Measurements from ENCODE around the gene GCC2.

Gene GCC2

GRCh38 chr2:108441712-108442111 lies 7.3 kb upstream of the GCC2 start:
- no peak for TF ChIP-seq CTCF (conservative IDR thresholded peaks at IDR 0.05; ENCODE audit: low read depth, low read length)
- H3K4me3 ChIP-seq (ENCODE audit: low read depth, low read length): no peak overlapping the region
- no peak for DNase-seq (ENCODE audit: low read depth)

- no peak overlapping the region for H3K4me3 ChIP-seq (ENCODE audit: low read depth, low read length)
- peak; percentile 18 for DNase-seq (ENCODE audit: low read depth)
- no peak for TF ChIP-seq CTCF (conservative IDR thresholded peaks at IDR 0.05; ENCODE audit: low read depth, low read length)
These were observed 3.8 kb upstream of the GCC2 start for GRCh38 chr2:108444941-108445840.

GRCh38 chr2:108446703-108447102 lies 2.3 kb upstream of the GCC2 start:
- no peak for DNase-seq (ENCODE audit: low read depth)
- no peak for TF ChIP-seq CTCF (conservative IDR thresholded peaks at IDR 0.05; ENCODE audit: low read depth, low read length)
- H3K4me3 ChIP-seq (ENCODE audit: low read depth, low read length): no peak overlapping the region

GRCh38 chr2:108447947-108448677 lies 894 bp upstream of the GCC2 start:
- no peak for TF ChIP-seq CTCF (conservative IDR thresholded peaks at IDR 0.05; ENCODE audit: low read depth, low read length)
- H3K4me3 ChIP-seq (ENCODE audit: low read depth, low read length): peak overlapping the region; percentile 91
- DNase-seq (ENCODE audit: low read depth): no peak

- no peak for TF ChIP-seq CTCF (conservative IDR thresholded peaks at IDR 0.05; ENCODE audit: low read depth, low read length)
- peak overlapping the region; percentile 91 for H3K4me3 ChIP-seq (ENCODE audit: low read depth, low read length)
- DNase-seq (ENCODE audit: low read depth): peak; percentile 61
These were observed 564 bp downstream of the GCC2 start for GRCh38 chr2:108449410-108450130.

DNA sequence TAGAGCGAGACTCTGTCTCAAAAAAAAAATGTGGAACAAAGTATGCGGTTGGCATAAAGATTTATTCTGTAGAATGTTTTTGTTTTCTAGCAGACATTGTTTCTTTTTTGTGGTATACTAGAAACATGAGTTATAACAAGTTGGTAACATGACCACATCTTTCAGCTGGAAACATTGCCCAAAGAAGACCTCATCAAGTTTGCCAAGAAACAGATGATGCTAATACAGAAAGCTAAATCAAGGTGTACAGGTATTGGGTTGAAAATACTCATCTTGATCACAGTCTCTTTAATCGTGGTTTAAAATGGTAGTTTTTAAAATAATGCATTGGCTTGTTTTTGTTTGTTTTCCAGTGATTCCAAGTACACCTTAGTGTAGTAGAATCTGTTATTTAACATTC lies 1.9 kb downstream of the GCC2 start:
- no peak for DNase-seq (ENCODE audit: low read depth)
- H3K4me3 ChIP-seq (ENCODE audit: low read depth, low read length): no peak overlapping the region
- no peak for TF ChIP-seq CTCF (conservative IDR thresholded peaks at IDR 0.05; ENCODE audit: low read depth, low read length)
